WTC11 (cell line): Measurements from ENCODE around the gene ARSK. TPM values are rescaled to one million over a fixed set of nuclear protein-coding genes. Genes with fewer than 3 reads are reported as not detected.

ENCODE experiments used
- ATAC-seq: fragments of 200-7000 bp; cut with Tn5 transposase; 2 replicates; pipeline ENCODE4 v1.10.0; 2021; ENCODE audit warnings: mild to moderate bottlenecking, moderate library complexity
- CTCF ChIA-PET: fragments of 300-600 bp; sonication (Branson Sonifier 250); formaldehyde crosslinking; loops from one replicate; lab custom pipeline; 2021; ENCODE audit warnings: antibody characterized with exemption; lab: Charles Lee
- POLR2A ChIA-PET: fragments of 350-600 bp; sonication (Branson Sonifier 250); formaldehyde crosslinking; loops from one replicate; lab custom pipeline; 2021; ENCODE audit warnings: antibody characterized with exemption; lab: Charles Lee
- DNase-seq: peaks from one replicate; pipeline ENCODE4 v3.0.0; 2021; ENCODE audit warnings: low spot score
- H3K27ac Mint-ChIP-seq: 2 replicates; pipeline ENCODE4 v1.8.0; 2021; ENCODE audit warnings: mixed read lengths
- H3K27me3 Mint-ChIP-seq: 2 replicates; pipeline ENCODE4 v1.8.0; 2021; ENCODE audit warnings: low read depth, mild to moderate bottlenecking, moderate library complexity, mixed read lengths
- H3K36me3 Mint-ChIP-seq: 2 replicates; pipeline ENCODE4 v1.8.0; 2021; ENCODE audit warnings: mixed read lengths
- H3K4me1 Mint-ChIP-seq: 2 replicates; pipeline ENCODE4 v1.8.0; 2022; ENCODE audit warnings: mixed read lengths
- H3K4me3 Mint-ChIP-seq: 2 replicates; pipeline ENCODE4 v1.8.0; 2021; ENCODE audit warnings: mild to moderate bottlenecking, moderate library complexity, mixed read lengths
- H3K9me3 Mint-ChIP-seq: 2 replicates; pipeline ENCODE4 v1.8.0; 2021; ENCODE audit warnings: mixed read lengths
- ATF1 ChIP-seq: sonication (generic); formaldehyde crosslinking; IDR thresholded peaks from 2 replicates; pipeline ENCODE4 v1.8.1; 2023; ENCODE audit warnings: mild to moderate bottlenecking, moderate library complexity, missing genetic modification reagents
- ATF2 ChIP-seq: sonication (generic); formaldehyde crosslinking; IDR thresholded peaks from 2 replicates; pipeline ENCODE4 v1.8.1; 2022; ENCODE audit warnings: low read depth, missing genetic modification reagents, borderline replicate concordance
- ATF3 ChIP-seq: sonication (generic); formaldehyde crosslinking; conservative IDR thresholded peaks from 2 replicates; pipeline ENCODE4 v1.8.1; 2022; ENCODE audit warnings: mild to moderate bottlenecking, missing genetic modification reagents
- CTCF ChIP-seq: fragments of 200-600 bp; IDR thresholded peaks from 2 replicates; pipeline ENCODE4 v1.8.0; 2022; ENCODE audit warnings: antibody characterized with exemption
- ELF4 ChIP-seq: sonication (generic); formaldehyde crosslinking; IDR thresholded peaks from 2 replicates; pipeline ENCODE4 v1.8.1; 2022; ENCODE audit warnings: low read depth, mild to moderate bottlenecking, moderate library complexity, missing genetic modification reagents
- ETV6 ChIP-seq: sonication (generic); formaldehyde crosslinking; IDR thresholded peaks from 2 replicates; pipeline ENCODE4 v1.8.1; 2022; ENCODE audit warnings: mild to moderate bottlenecking, missing genetic modification reagents
- FOXK1 ChIP-seq: sonication (generic); formaldehyde crosslinking; IDR thresholded peaks from 2 replicates; pipeline ENCODE4 v1.8.0; 2022; ENCODE audit warnings: mild to moderate bottlenecking, moderate library complexity, missing genetic modification reagents
- IRF2 ChIP-seq: sonication (generic); formaldehyde crosslinking; IDR thresholded peaks from 2 replicates; pipeline ENCODE4 v1.8.0; 2022; ENCODE audit warnings: low read depth, missing genetic modification reagents, borderline replicate concordance
- JUN ChIP-seq: sonication (generic); formaldehyde crosslinking; IDR thresholded peaks from 2 replicates; pipeline ENCODE4 v1.8.0; 2023; ENCODE audit warnings: mild to moderate bottlenecking, missing genetic modification reagents
- MAX ChIP-seq: sonication (generic); formaldehyde crosslinking; IDR thresholded peaks from 2 replicates; pipeline ENCODE4 v1.8.0; 2022; ENCODE audit warnings: mild to moderate bottlenecking, missing genetic modification reagents
- MLX ChIP-seq: sonication (generic); formaldehyde crosslinking; IDR thresholded peaks from 2 replicates; pipeline ENCODE4 v1.8.1; 2023; ENCODE audit warnings: mild to moderate bottlenecking, missing genetic modification reagents, moderate library complexity
- NR1H2 ChIP-seq: sonication (generic); formaldehyde crosslinking; IDR thresholded peaks from 2 replicates; pipeline ENCODE4 v1.9.0; 2021; ENCODE audit warnings: mild to moderate bottlenecking, moderate library complexity, missing genetic modification reagents
- TP53 ChIP-seq: sonication (generic); formaldehyde crosslinking; IDR thresholded peaks from 2 replicates; pipeline ENCODE4 v1.8.1; 2023; ENCODE audit warnings: mild to moderate bottlenecking, missing genetic modification reagents
- USF2 ChIP-seq: sonication (generic); formaldehyde crosslinking; IDR thresholded peaks from 2 replicates; pipeline ENCODE4 v1.8.1; 2023; ENCODE audit warnings: mild to moderate bottlenecking, missing genetic modification reagents, moderate library complexity
- ZNF232 ChIP-seq: sonication (generic); formaldehyde crosslinking; IDR thresholded peaks from 2 replicates; pipeline ENCODE4 v1.8.0; 2022; ENCODE audit warnings: mild to moderate bottlenecking, missing genetic modification reagents
- ZNF281 ChIP-seq: sonication (generic); formaldehyde crosslinking; IDR thresholded peaks from 2 replicates; pipeline ENCODE4 v1.8.0; 2023; ENCODE audit warnings: mild to moderate bottlenecking, missing genetic modification reagents
- ZNF416 ChIP-seq: fragments of 250-450 bp; sonication (Bioruptor Pico); IDR thresholded peaks from 2 replicates; pipeline ENCODE4 v1.9.0; 2021; ENCODE audit warnings: mild to moderate bottlenecking, inconsistent platforms
- ZNF671 ChIP-seq: fragments of 250-450 bp; sonication (Bioruptor Pico); IDR thresholded peaks from 2 replicates; pipeline ENCODE4 v1.8.0; 2021; ENCODE audit warnings: mild to moderate bottlenecking
- total RNA-seq: library from RNA; stranded (reverse); gene quantifications from 3 replicates; pipeline ENCODE4 v1.2.3, GENCODE V29; 2021
- TF ChIP-seq, protein P1 (sequence below): fragments of 250-450 bp; sonication (Bioruptor Pico); IDR thresholded peaks from 2 replicates; pipeline ENCODE4 v1.9.0; 2021; ENCODE audit warnings: mild to moderate bottlenecking
- TF ChIP-seq, protein P2 (sequence below): sonication (generic); formaldehyde crosslinking; conservative IDR thresholded peaks from 2 replicates; pipeline ENCODE4 v1.8.1; 2023; ENCODE audit warnings: mild to moderate bottlenecking, low read depth, missing genetic modification reagents, moderate library complexity

ARSK gene
- total RNA-seq, 1 experiment from 2014 or later = 15.1 TPM

GRCh38 chr5:95537501-95537900 lies 17.4 kb upstream of the ARSK start:
- ATAC-seq (no peak), DNase-seq (no peak)
- no peak overlapping the region for H3K27ac Mint-ChIP-seq
- H3K9me3 Mint-ChIP-seq = no peaks in the 10 kb centered on the region
- no peak overlapping the region for H3K4me3 Mint-ChIP-seq
- ChIA-PET POLR2A (no interaction called here), CTCF (no interaction called here)
- H3K4me1 Mint-ChIP-seq = peaks cover 25% of the 10 kb centered on the region
- TF ChIP-seq NR1H2 (CRISPR knock-in tag) (no peak), ATF3 (CRISPR knock-in tag) (no peak), TP53 (no peak), ZNF671 (CRISPR knock-in tag) (no peak), ZNF281 (CRISPR knock-in tag) (no peak), ZNF416 (CRISPR knock-in tag) (no peak)
- peaks cover 48% of the 10 kb centered on the region for H3K36me3 Mint-ChIP-seq
- no peaks in the 10 kb centered on the region for H3K27me3 Mint-ChIP-seq

DNA sequence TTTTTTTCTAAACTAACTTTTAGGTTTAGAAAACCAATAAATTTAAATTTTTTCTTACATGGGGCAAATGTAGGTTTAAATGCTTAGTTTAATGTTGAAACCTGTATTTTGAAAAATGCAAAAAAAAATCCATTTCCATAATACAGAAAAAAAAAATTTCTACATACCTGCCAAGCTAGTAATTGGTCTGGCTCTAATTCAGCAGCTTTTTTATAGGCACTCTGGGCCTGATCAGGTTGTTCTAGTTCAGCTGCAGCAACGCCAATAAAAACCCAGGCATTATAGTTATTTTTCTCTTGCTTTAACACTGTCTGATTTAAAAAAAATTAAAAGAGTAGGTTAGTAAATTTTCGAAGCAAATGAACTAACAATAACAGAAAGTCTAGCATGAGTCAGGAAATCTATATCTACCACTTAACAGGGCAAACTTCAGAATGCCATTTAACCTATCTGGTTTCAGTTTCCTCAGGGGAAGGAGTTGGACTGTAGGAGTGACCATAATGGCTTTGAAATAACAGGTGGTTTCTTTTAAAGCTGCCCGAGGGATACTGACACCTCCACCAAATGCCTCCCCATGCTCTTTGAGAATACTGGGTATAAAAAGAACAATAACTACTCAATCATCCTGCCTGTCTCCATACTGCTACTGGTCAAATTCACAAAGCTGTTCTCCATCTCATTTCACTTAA lies 11.7 kb upstream of the ARSK start:
- POLR2A ChIA-PET = no interaction called here
- TF ChIP-seq ELF4 (CRISPR knock-in tag) (no peak), ATF1 (no peak), ATF2 (CRISPR knock-in tag) (no peak), FOXK1 (CRISPR knock-in tag) (no peak), MLX (CRISPR knock-in tag) (no peak)
- TF ChIP-seq, protein P1, sequence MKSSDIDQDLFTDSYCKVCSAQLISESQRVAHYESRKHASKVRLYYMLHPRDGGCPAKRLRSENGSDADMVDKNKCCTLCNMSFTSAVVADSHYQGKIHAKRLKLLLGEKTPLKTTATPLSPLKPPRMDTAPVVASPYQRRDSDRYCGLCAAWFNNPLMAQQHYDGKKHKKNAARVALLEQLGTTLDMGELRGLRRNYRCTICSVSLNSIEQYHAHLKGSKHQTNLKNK = no peak
- no peak overlapping the region for H3K27ac Mint-ChIP-seq
- no peaks in the 10 kb centered on the region for H3K4me1 Mint-ChIP-seq
- CTCF ChIA-PET = no interaction called here
- DNase-seq (no peak), ATAC-seq (no peak)
- H3K27me3 Mint-ChIP-seq = no peaks in the 10 kb centered on the region
- H3K36me3 Mint-ChIP-seq = peaks cover 37% of the 10 kb centered on the region
- no peaks in the 10 kb centered on the region for H3K9me3 Mint-ChIP-seq
- H3K4me3 Mint-ChIP-seq = no peak overlapping the region

GRCh38 chr5:95549030-95549429 lies 5.9 kb upstream of the ARSK start:
- no peak overlapping the region for H3K4me3 Mint-ChIP-seq
- peaks cover 8% of the 10 kb centered on the region; the same call in 1 of the 2 replicates for H3K4me1 Mint-ChIP-seq
- ChIA-PET CTCF (no interaction called here), POLR2A (no interaction called here)
- no peaks in the 10 kb centered on the region; the same call in 1 of the 2 replicates for H3K27me3 Mint-ChIP-seq
- no peak for ATAC-seq
- no peaks in the 10 kb centered on the region for H3K9me3 Mint-ChIP-seq
- H3K36me3 Mint-ChIP-seq = peaks cover 17% of the 10 kb centered on the region
- no peak overlapping the region for H3K27ac Mint-ChIP-seq
- DNase-seq = no peak
- TF ChIP-seq ZNF232 (no peak), IRF2 (CRISPR knock-in tag) (no peak), CTCF (no peak), MAX (CRISPR knock-in tag) (no peak), ETV6 (CRISPR knock-in tag) (no peak), USF2 (no peak), JUN (CRISPR knock-in tag) (no peak)
- TF ChIP-seq, protein P2, sequence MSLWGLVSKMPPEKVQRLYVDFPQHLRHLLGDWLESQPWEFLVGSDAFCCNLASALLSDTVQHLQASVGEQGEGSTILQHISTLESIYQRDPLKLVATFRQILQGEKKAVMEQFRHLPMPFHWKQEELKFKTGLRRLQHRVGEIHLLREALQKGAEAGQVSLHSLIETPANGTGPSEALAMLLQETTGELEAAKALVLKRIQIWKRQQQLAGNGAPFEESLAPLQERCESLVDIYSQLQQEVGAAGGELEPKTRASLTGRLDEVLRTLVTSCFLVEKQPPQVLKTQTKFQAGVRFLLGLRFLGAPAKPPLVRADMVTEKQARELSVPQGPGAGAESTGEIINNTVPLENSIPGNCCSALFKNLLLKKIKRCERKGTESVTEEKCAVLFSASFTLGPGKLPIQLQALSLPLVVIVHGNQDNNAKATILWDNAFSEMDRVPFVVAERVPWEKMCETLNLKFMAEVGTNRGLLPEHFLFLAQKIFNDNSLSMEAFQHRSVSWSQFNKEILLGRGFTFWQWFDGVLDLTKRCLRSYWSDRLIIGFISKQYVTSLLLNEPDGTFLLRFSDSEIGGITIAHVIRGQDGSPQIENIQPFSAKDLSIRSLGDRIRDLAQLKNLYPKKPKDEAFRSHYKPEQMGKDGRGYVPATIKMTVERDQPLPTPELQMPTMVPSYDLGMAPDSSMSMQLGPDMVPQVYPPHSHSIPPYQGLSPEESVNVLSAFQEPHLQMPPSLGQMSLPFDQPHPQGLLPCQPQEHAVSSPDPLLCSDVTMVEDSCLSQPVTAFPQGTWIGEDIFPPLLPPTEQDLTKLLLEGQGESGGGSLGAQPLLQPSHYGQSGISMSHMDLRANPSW (CRISPR knock-in tag) = no peak
